PC-9 (cell line): ENCODE results near the gene PLEKHA1. TPM values are rescaled to one million over a fixed set of nuclear protein-coding genes. Genes with fewer than 3 reads are reported as not detected.

ENCODE experiments used
- BruUV-seq: library from RNA; stranded (reverse); fragments of 400-500 nt; replicated peaks from 2 replicates; lab custom pipeline; 2021; lab: Mats Ljungman, UMichigan
- CTCF ChIA-PET: fragments of 300-600 bp; sonication (Branson Sonifier 250); formaldehyde crosslinking; loops from one replicate; lab custom pipeline; 2022; ENCODE audit warnings: antibody characterized with exemption; lab: Charles Lee
- POLR2A ChIA-PET: fragments of 300-600 bp; sonication (Branson Sonifier 250); formaldehyde crosslinking; loops from one replicate; lab custom pipeline; 2022; ENCODE audit warnings: antibody characterized with exemption; ENCODE audit not compliant: unreplicated experiment; lab: Charles Lee
- DNase-seq, 2 experiments: peaks; one replicate each; pipeline versions ENCODE4 v3.0.0 to v3.0.0-alpha.2; 2015 to 2022; ENCODE audit warnings: mixed read lengths in 1 of 2
- H2AFZ ChIP-seq: fragments of 200-600 bp; sonication (generic); 2 replicates; pipeline ENCODE4 v1.8.1; 2017; ENCODE audit warnings: antibody characterized with exemption
- H3F3A ChIP-seq: fragments of 200-600 bp; sonication (generic); 2 replicates; pipeline ENCODE4 v1.8.1; 2017; ENCODE audit warnings: antibody characterized with exemption, mild to moderate bottlenecking, low read depth; ENCODE audit not compliant: insufficient read depth
- H3K27ac ChIP-seq: fragments of 200-600 bp; sonication (generic); 2 replicates; pipeline ENCODE4 v1.6.1; 2016; ENCODE audit warnings: mixed run types
- H3K27me3 ChIP-seq: fragments of 200-600 bp; sonication (generic); 2 replicates; pipeline ENCODE4 v1.6.1; 2016; ENCODE audit warnings: low read depth, mixed run types; ENCODE audit not compliant: insufficient read depth
- H3K36me3 ChIP-seq: fragments of 200-600 bp; sonication (generic); 2 replicates; pipeline ENCODE4 v1.6.1; 2016; ENCODE audit warnings: low read depth, mixed run types
- H3K4me1 ChIP-seq: fragments of 200-600 bp; sonication (generic); replicated peaks from 2 replicates; pipeline ENCODE4 v1.6.1; 2016; ENCODE audit warnings: mixed run types; ENCODE audit not compliant: insufficient read depth
- H3K4me2 ChIP-seq: fragments of 200-600 bp; sonication (generic); 2 replicates; pipeline ENCODE4 v1.6.1; 2017; ENCODE audit warnings: mixed run types
- H3K4me3 ChIP-seq: fragments of 200-600 bp; sonication (generic); 2 replicates; pipeline ENCODE4 v1.6.1; 2016; ENCODE audit warnings: mixed run types
- H3K79me2 ChIP-seq: fragments of 200-600 bp; sonication (generic); 2 replicates; pipeline ENCODE4 v1.6.1; 2017; ENCODE audit warnings: low read depth, mixed run types
- H3K9me2 ChIP-seq: fragments of 200-600 bp; sonication (generic); 2 replicates; pipeline ENCODE4 v1.8.1; 2017; ENCODE audit warnings: mild to moderate bottlenecking; ENCODE audit not compliant: insufficient read depth
- H3K9me3 ChIP-seq: fragments of 200-600 bp; sonication (generic); 2 replicates; pipeline ENCODE4 v1.8.1; 2016; ENCODE audit warnings: low read depth; ENCODE audit not compliant: insufficient read depth
- H4K20me1 ChIP-seq: fragments of 200-600 bp; sonication (generic); 2 replicates; pipeline ENCODE4 v1.8.1; 2017; ENCODE audit not compliant: insufficient read depth
- CTCF ChIP-seq: fragments of 200-600 bp; sonication (generic); conservative IDR thresholded peaks from 2 replicates; pipeline ENCODE4 v1.6.1; 2017; ENCODE audit warnings: mixed run types, antibody characterized with exemption, mild to moderate bottlenecking, moderate library complexity
- EZH2 ChIP-seq: fragments of 200-600 bp; sonication (generic); IDR thresholded peaks from 2 replicates; pipeline ENCODE4 v1.8.0; 2017; ENCODE audit warnings: antibody characterized with exemption, low read depth
- intact Hi-C: fragments of 100-400 bp; cut with micrococcal nuclease; formaldehyde crosslinking; loops from one replicate; pipeline ENCODE4 v1.10.0; 2022; ENCODE audit not compliant: unreplicated experiment
- microRNA-seq: library from miRNA; unstranded; fragments of <30 nt; microRNA quantifications from one replicate; pipeline ENCODE4 v1.2.0, GENCODE V29; 2021; ENCODE audit warnings: borderline number of aligned reads, borderline replicate concordance
- total RNA-seq: library from RNA; stranded (reverse); gene quantifications from 2 replicates; pipeline ENCODE4 v1.2.3, GENCODE V29; 2021

PLEKHA1 gene
- total RNA-seq, 1 experiment from 2014 or later, result 33.8 TPM

GRCh38 chr10:122478971-122479370 lies 104.5 kb downstream of the PLEKHA1 start:
- DNase-seq, result no peak
- no peak overlapping the region for H3K4me3 ChIP-seq
- BruUV-seq, result no TSS peak
- no peaks in the 10 kb centered on the region for H3K4me1 ChIP-seq
- H3K79me2 ChIP-seq, result no peaks in the 10 kb centered on the region
- no peak overlapping the region for H3K27ac ChIP-seq
- H3F3A ChIP-seq, result no peaks in the 10 kb centered on the region
- H3K9me3 ChIP-seq, result no peaks in the 10 kb centered on the region
- no peak overlapping the region for H3K4me2 ChIP-seq
- ChIA-PET POLR2A (no interaction called here), CTCF (no interaction called here)
- intact Hi-C loops, result no loop called here
- H2AFZ ChIP-seq, result no peak overlapping the region
- no peak for TF ChIP-seq EZH2
- no peak for TF ChIP-seq CTCF
- H3K9me2 ChIP-seq, result no peaks in the 10 kb centered on the region
- no peaks in the 10 kb centered on the region for H3K36me3 ChIP-seq
- no peaks in the 10 kb centered on the region for H4K20me1 ChIP-seq
- H3K27me3 ChIP-seq, result no peaks in the 10 kb centered on the region

- CTCF ChIA-PET, result no interaction called here
- POLR2A ChIA-PET, result no interaction called here
- no TSS peak for BruUV-seq
- H3K9me3 ChIP-seq, result no peaks in the 10 kb centered on the region
- H3K4me2 ChIP-seq, result no peak overlapping the region
- no peaks in the 10 kb centered on the region for H3F3A ChIP-seq
- no peak overlapping the region for H3K4me3 ChIP-seq
- H3K4me1 ChIP-seq, result no peaks in the 10 kb centered on the region
- no peak for DNase-seq
- H3K36me3 ChIP-seq, result no peaks in the 10 kb centered on the region
- no peaks in the 10 kb centered on the region for H3K79me2 ChIP-seq
- TF ChIP-seq EZH2 (no peak), CTCF (no peak)
- H2AFZ ChIP-seq, result no peak overlapping the region
- H4K20me1 ChIP-seq, result no peaks in the 10 kb centered on the region
- H3K27me3 ChIP-seq, result no peaks in the 10 kb centered on the region
- no peak overlapping the region for H3K27ac ChIP-seq
- no peaks in the 10 kb centered on the region for H3K9me2 ChIP-seq
- intact Hi-C loops, result no loop called here
These were observed 105.8 kb downstream of the PLEKHA1 start for GRCh38 chr10:122480146-122480833.

- intact Hi-C loops, result no loop called here
- Histone ChIP-seq H3K9me2 (no peaks in the 10 kb centered on the region), H3K9me3 (no peaks in the 10 kb centered on the region), H2AFZ (no peak overlapping the region), H3K4me3 (no peak overlapping the region), H3K27me3 (no peaks in the 10 kb centered on the region), H3K4me2 (no peak overlapping the region), H3K79me2 (no peaks in the 10 kb centered on the region), H3K4me1 (no peaks in the 10 kb centered on the region), H3K36me3 (no peaks in the 10 kb centered on the region), H4K20me1 (no peaks in the 10 kb centered on the region), H3F3A (no peaks in the 10 kb centered on the region), H3K27ac (no peak overlapping the region)
- ChIA-PET CTCF (no interaction called here), POLR2A (no interaction called here)
- BruUV-seq, result no TSS peak
- no peak for DNase-seq
- TF ChIP-seq CTCF (no peak), EZH2 (no peak)
These were observed 107.0 kb downstream of the PLEKHA1 start for GRCh38 chr10:122481296-122482056.

Small RNA genes lying within 50 kb of the gene (microRNA-seq; reads per million reads assigned to microRNA genes)
- not detected for gene MIR3941

Other genes starting within 250 kb of the PLEKHA1 start
- 0.28 and 0.37 TPM in 2 replicates for gene BTBD16, start 103.4 kb upstream of the PLEKHA1 start, total RNA-seq
- not detected in 2 replicates for gene ARMS2, start 79.9 kb downstream of the PLEKHA1 start, total RNA-seq
- 14.9 and 18.0 TPM in 2 replicates for gene HTRA1, start 86.8 kb downstream of the PLEKHA1 start, total RNA-seq
- gene DMBT1, start 186.0 kb downstream of the PLEKHA1 start, total RNA-seq, result 0.53 and 0.98 TPM in 2 replicates